Stimulated activated naive CD8-positive, alpha-beta T cell treated with anti-CD3 and anti-CD28 coated beads, Interleukin-15, Interleukin-2, amounts not matched to agents 100 U/mL and 50 U/mL, for 24 hours (primary cell): Measurements from ENCODE around the gene SP2.
A peak's percentile ranks its signal among the peaks of the same experiment; 100 is the strongest.

Experiments used
- ATAC-seq: fragments of 150-1000 bp; cut with Tn5 transposase; one replicate; pipeline ENCODE4 v1.10.0; 2021
- DNase-seq: peaks from one replicate; pipeline ENCODE4 v3.0.0; 2021

Gene SP2

DNA sequence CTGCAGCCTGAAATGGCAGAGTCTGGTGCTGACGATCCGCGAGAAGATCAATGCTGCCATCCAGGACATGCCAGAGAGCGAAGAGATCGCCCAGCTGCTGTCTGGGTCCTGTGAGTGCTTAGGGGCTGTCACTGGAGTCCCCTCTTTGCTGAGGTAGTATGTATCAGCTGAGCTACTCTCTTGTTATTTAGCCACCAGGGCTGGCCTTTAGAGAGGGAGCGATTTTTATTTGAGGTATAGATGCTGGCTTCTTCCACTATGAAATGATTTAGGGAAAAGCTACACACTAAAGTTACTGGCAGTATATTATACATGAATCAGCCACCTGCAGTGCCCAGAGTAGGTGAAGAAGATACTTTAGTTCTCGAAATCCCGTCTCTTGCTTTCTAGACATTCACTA lies 77.5 kb downstream of the SP2 start:
- ATAC-seq (no peak), DNase-seq (no peak)

DNA sequence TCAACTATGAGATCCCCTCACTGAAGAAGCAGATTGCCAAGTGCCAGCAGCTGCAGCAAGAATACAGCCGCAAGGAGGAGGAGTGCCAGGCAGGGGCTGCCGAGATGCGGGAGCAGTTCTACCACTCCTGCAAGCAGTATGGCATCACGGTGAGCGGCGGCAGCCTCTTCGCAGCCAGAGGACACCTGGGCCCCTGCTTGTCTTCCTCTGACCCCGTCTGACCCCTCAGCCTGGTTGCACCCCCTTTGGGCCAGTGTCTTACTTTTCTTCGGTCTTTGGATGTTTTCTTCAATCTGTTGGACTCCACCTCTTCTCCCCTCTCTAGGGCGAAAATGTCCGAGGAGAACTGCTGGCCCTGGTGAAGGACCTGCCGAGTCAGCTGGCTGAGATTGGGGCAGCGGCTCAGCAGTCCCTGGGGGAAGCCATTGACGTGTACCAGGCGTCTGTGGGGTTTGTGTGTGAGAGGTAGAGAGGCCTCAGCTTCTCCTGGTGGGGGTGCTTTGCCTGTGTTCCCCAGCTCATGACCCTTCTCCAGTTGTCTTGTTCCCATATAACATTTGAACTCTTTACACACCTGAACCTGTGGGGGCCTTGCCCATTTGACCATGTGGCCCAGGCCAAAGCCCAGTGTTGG lies 79.3 kb downstream of the SP2 start:
- no peak for ATAC-seq
- no peak for DNase-seq

DNA sequence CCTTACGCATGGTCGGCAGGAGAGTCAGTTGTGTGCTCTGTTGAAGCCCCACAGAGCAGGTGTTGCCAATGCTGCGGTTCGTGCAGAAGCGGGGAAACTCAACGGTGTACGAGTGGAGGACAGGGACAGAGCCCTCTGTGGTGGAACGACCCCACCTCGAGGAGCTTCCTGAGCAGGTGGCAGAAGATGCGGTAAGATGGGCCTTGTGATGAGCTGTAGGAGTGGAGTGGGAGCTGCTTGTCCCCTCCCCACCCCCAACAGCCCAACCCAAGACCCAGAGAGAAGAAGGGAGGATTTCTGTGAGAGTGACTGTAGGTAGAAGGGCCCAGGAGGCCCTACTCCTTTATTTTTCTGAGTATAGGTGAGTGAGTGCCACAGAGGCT lies 79.8 kb downstream of the SP2 start:
- no peak for ATAC-seq
- no peak for DNase-seq

DNA sequence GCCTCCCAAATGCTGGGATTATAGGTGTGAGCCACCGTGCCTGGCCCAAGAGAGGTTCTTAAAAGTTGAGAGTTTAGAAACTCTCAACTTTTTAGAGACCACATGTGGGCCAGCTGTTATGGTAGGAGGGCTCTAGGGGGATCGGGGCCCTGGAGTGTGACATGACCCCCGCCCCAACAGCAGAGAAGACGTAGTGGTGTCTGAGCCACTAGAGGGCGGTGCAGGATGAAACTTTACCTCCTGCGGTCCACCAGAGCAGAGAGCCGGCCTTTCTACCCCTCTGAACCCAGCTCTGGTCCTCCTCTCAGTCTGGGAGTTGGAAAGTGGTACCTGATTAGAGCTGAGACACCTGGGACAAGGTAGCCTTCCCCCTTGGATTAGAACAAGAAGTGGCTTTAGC lies 82.3 kb downstream of the SP2 start:
- peak; percentile 45 for ATAC-seq
- DNase-seq: peak; percentile 52
